Keratinocyte (primary cell): ENCODE results near the gene GCNT1. TPM values are rescaled to one million over a fixed set of nuclear protein-coding genes. Genes with fewer than 3 reads are reported as not detected.

ENCODE experiments used
- DNase-seq: peaks from one replicate; pipeline ENCODE4 v3.0.0-alpha.2; 2011; ENCODE audit warnings: low read depth, missing footprints, low spot score
- FAIRE-seq: peaks from 2 replicates; lab custom pipeline; 2011; peaks lifted over from hg19 to GRCh38; lab: Jason Lieb, UNC
- H2AFZ ChIP-seq: 2 replicates; pipeline ENCODE4 v1.6.0; 2012; ENCODE audit warnings: low read length, control low read depth, inconsistent platforms; ENCODE audit not compliant: control insufficient read depth
- H3K27ac ChIP-seq: 2 replicates; pipeline ENCODE4 v1.5.1; 2011; ENCODE audit warnings: low read length; ENCODE audit not compliant: control insufficient read depth, insufficient read depth
- H3K27me3 ChIP-seq: 3 replicates; pipeline ENCODE4 v1.6.0; 2011; ENCODE audit warnings: low read length; ENCODE audit not compliant: control insufficient read depth, insufficient read depth; ENCODE audit errors: extremely low read depth
- H3K36me3 ChIP-seq, 2 experiments: 2 replicates in 1 of 2; 3 replicates in 1 of 2; pipeline ENCODE4 v1.5.1; 2011; ENCODE audit warnings: low read length in 2 of 2, mild to moderate bottlenecking in 1 of 2; ENCODE audit not compliant: control insufficient read depth in 2 of 2, insufficient read depth in 2 of 2; ENCODE audit errors: extremely low read depth in 1 of 2
- H3K4me1 ChIP-seq: 3 replicates; pipeline ENCODE4 v1.5.1; 2011; ENCODE audit warnings: low read length; ENCODE audit not compliant: control insufficient read depth, insufficient read depth; ENCODE audit errors: extremely low read depth
- H3K4me2 ChIP-seq: 3 replicates; pipeline ENCODE4 v1.6.0; 2011; ENCODE audit warnings: low read depth, low read length; ENCODE audit not compliant: control insufficient read depth, insufficient read depth; ENCODE audit errors: extremely low read depth
- H3K4me3 ChIP-seq, 3 experiments: fragments of 200-600 bp in 1 of 3; sonication (generic) in 1 of 3; 2 replicates in 2 of 3; 3 replicates in 1 of 3; pipeline ENCODE4 v1.5.1; 2011 to 2016; ENCODE audit warnings: low read length in 3 of 3, mild to moderate bottlenecking in 3 of 3, control low read depth in 2 of 3, inconsistent platforms in 1 of 3, low read depth in 1 of 3, mixed read lengths in 1 of 3, mixed run types in 1 of 3, moderate library complexity in 1 of 3; ENCODE audit not compliant: control insufficient read depth in 2 of 3, insufficient read depth in 2 of 3; ENCODE audit errors: extremely low read depth in 1 of 3
- H3K79me2 ChIP-seq: 2 replicates; pipeline ENCODE4 v1.6.0; 2012; ENCODE audit warnings: low read length; ENCODE audit not compliant: control insufficient read depth, insufficient read depth
- H3K9ac ChIP-seq: 3 replicates; pipeline ENCODE4 v1.6.0; 2011; ENCODE audit warnings: low read length; ENCODE audit not compliant: control insufficient read depth, insufficient read depth; ENCODE audit errors: extremely low read depth
- H3K9me1 ChIP-seq: 3 replicates; pipeline ENCODE4 v1.6.0; 2011; ENCODE audit warnings: low read length; ENCODE audit not compliant: control insufficient read depth, insufficient read depth; ENCODE audit errors: extremely low read depth
- H3K9me3 ChIP-seq: 2 replicates; pipeline ENCODE4 v1.5.1; 2012; ENCODE audit warnings: low read depth, low read length; ENCODE audit not compliant: control insufficient read depth
- H4K20me1 ChIP-seq: 3 replicates; pipeline ENCODE4 v1.6.0; 2011; ENCODE audit warnings: low read length; ENCODE audit not compliant: control insufficient read depth, insufficient read depth; ENCODE audit errors: extremely low read depth
- EZH2 ChIP-seq: IDR thresholded peaks from one replicate; pipeline ENCODE4 v1.6.1; 2012; ENCODE audit warnings: inconsistent platforms, mild to moderate bottlenecking, low read length, moderate library complexity
- dilution Hi-C: fragments of 300-500 bp; cut with MboI; formaldehyde crosslinking; loops from one replicate; pipeline ENCODE4 v1.7.0; 2020; ENCODE audit warnings: low sequenced_read_pairs; ENCODE audit not compliant: extremely low pct_ligation_motif_present
- polyA plus RNA-seq, 5 experiments: library from polyadenylated mRNA; depleted of rRNA in 3 of 5; stranded (reverse) in 3 of 5; stranded (forward) in 1 of 5; unstranded in 1 of 5; fragments of >200 nt; gene quantifications; 1 replicate in 1 of 5; 2 replicates in 3 of 5; 3 replicates in 1 of 5; pipeline versions ENCODE4 v1.2.1 to v1.2.3, GENCODE V29; 2011 to 2012; ENCODE audit warnings: missing spikeins in 2 of 5, low read depth in 1 of 5, low replicate concordance in 1 of 5
- TF ChIP-seq, protein P1 (sequence below), 3 experiments: IDR thresholded peaks in 1 of 3; conservative IDR thresholded peaks in 1 of 3; optimal IDR thresholded peaks in 1 of 3; 2 replicates in 2 of 3; 3 replicates in 1 of 3; pipeline versions ENCODE3 to v1.5.1; 2011; ENCODE audit warnings: low read length in 3 of 3, mild to moderate bottlenecking in 3 of 3, moderate library complexity in 2 of 3, control low read depth in 1 of 3, inconsistent platforms in 1 of 3; ENCODE audit not compliant: insufficient read depth in 2 of 3; ENCODE audit errors: extremely low read depth in 1 of 3

The GCNT1 gene
- polyA plus RNA-seq, 1 donor (not counting 4 experiments of a cell fraction or from before 2014, with no cell fraction given) = 7.5 TPM

DNA sequence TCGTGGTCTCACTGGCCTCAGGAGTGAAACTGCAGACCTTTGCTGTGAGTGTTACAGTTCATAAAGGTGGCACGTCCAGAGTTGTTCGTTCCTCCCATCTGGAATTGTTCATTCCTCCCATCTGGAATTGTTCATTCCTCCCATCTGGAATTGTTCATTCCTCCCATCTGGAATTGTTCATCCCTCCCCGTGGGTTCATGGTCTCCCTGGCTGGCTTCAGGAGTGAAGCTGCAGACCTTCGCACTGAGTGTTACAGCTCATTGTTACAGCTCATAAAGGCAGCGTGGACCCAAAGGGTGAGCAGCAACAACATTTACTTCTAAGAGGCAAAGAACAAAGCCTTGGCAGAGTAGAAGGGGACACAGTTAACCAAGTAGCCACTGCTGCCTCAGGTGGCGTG is 69.1 kb downstream of the GCNT1 start:
- no peak overlapping the region for H3K27ac ChIP-seq
- no peak overlapping the region for H3K4me2 ChIP-seq
- H3K9me3 ChIP-seq = no peaks in the 10 kb centered on the region
- DNase-seq (no peak), FAIRE-seq (no peak)
- H3K27me3 ChIP-seq = no peaks in the 10 kb centered on the region
- no peaks in the 10 kb centered on the region for H3K4me1 ChIP-seq
- no peak overlapping the region for H3K9ac ChIP-seq
- H2AFZ ChIP-seq = no peak overlapping the region
- dilution Hi-C loops = no loop called here
- H3K9me1 ChIP-seq = no peaks in the 10 kb centered on the region
- no peak overlapping the region for H3K4me3 ChIP-seq
- H3K79me2 ChIP-seq = no peaks in the 10 kb centered on the region
- H4K20me1 ChIP-seq = no peaks in the 10 kb centered on the region
- no peaks in the 10 kb centered on the region for H3K36me3 ChIP-seq
- TF ChIP-seq, protein P1, sequence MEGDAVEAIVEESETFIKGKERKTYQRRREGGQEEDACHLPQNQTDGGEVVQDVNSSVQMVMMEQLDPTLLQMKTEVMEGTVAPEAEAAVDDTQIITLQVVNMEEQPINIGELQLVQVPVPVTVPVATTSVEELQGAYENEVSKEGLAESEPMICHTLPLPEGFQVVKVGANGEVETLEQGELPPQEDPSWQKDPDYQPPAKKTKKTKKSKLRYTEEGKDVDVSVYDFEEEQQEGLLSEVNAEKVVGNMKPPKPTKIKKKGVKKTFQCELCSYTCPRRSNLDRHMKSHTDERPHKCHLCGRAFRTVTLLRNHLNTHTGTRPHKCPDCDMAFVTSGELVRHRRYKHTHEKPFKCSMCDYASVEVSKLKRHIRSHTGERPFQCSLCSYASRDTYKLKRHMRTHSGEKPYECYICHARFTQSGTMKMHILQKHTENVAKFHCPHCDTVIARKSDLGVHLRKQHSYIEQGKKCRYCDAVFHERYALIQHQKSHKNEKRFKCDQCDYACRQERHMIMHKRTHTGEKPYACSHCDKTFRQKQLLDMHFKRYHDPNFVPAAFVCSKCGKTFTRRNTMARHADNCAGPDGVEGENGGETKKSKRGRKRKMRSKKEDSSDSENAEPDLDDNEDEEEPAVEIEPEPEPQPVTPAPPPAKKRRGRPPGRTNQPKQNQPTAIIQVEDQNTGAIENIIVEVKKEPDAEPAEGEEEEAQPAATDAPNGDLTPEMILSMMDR (optimal IDR thresholded peaks at IDR 0.05 in 1 of 3, IDR thresholded peaks at IDR 0.05 in 1 of 3, conservative IDR thresholded peaks at IDR 0.05 in 1 of 3; ENCODE audit: extremely low read depth in 1 of 3, insufficient read depth in 2 of 3, low read length in 3 of 3) = no peak
- no peak for TF ChIP-seq EZH2

- Histone ChIP-seq H3K9me1 (no peaks in the 10 kb centered on the region), H3K36me3 (no peaks in the 10 kb centered on the region), H3K27ac (no peak overlapping the region), H3K4me1 (no peaks in the 10 kb centered on the region), H3K4me3 (no peak overlapping the region), H3K9me3 (no peaks in the 10 kb centered on the region), H3K79me2 (no peaks in the 10 kb centered on the region), H2AFZ (no peak overlapping the region), H3K4me2 (no peak overlapping the region), H4K20me1 (no peaks in the 10 kb centered on the region), H3K9ac (no peak overlapping the region), H3K27me3 (no peaks in the 10 kb centered on the region)
- dilution Hi-C loops = no loop called here
- TF ChIP-seq, protein P1 (optimal IDR thresholded peaks at IDR 0.05 in 1 of 3, IDR thresholded peaks at IDR 0.05 in 1 of 3, conservative IDR thresholded peaks at IDR 0.05 in 1 of 3; ENCODE audit: extremely low read depth in 1 of 3, insufficient read depth in 2 of 3, low read length in 3 of 3) = no peak
- TF ChIP-seq EZH2 = no peak
- FAIRE-seq (no peak), DNase-seq (no peak)
Observed at GRCh38 chr9:76528642-76529190, 69.7 kb downstream of the GCNT1 start.
